GM23248 (cell line): ENCODE data around the gene DBF4B.

Source experiments
- EZH2 ChIP-seq: fragments of 200-600 bp; sonication (generic); IDR thresholded peaks from 2 replicates; pipeline ENCODE4 v1.6.1; 2018; ENCODE audit warnings: antibody characterized with exemption, mild to moderate bottlenecking; ENCODE audit not compliant: insufficient read depth, poor library complexity, severe bottlenecking
- EZH2phosphoT487 ChIP-seq: fragments of 200-600 bp; sonication (generic); IDR thresholded peaks from 2 replicates; pipeline ENCODE4 v1.6.1; 2018; ENCODE audit warnings: antibody characterized with exemption, moderate library complexity, mild to moderate bottlenecking, low read depth; ENCODE audit not compliant: insufficient read depth

GRCh38 chr17:44777394-44778348 lies 69.2 kb downstream of the DBF4B start:
- TF ChIP-seq EZH2 (no peak), EZH2phosphoT487 (no peak)
